HepG2 (cell line): ENCODE results near the gene C1QL4. TPM values are rescaled to one million over a fixed set of nuclear protein-coding genes. Genes with fewer than 3 reads are reported as not detected.

ENCODE experiments used
- ATAC-seq: fragments of 200-7000 bp; cut with Tn5 transposase; 3 replicates; pipeline ENCODE4 v1.9.1; 2020; ENCODE audit warnings: mild to moderate bottlenecking, moderate library complexity
- BruUV-seq: library from RNA; stranded (reverse); fragments of 400-500 nt; replicated peaks from 2 replicates; lab custom pipeline; 2021; lab: Mats Ljungman, UMichigan
- CTCF ChIA-PET: fragments of 300-600 bp; formaldehyde crosslinking; extraction: SDS; loops from one replicate; lab custom pipeline; 2021; ENCODE audit warnings: low total read pairs, inconsistent platforms, low intra/inter-chr PET ratio; lab: Yijun Ruan, JAX
- POLR2A ChIA-PET: fragments of 350-600 bp; sonication (Branson Sonifier 250); formaldehyde crosslinking; loops from one replicate; lab custom pipeline; 2020; ENCODE audit warnings: antibody characterized with exemption, inconsistent platforms; lab: Yijun Ruan, JAX
- DNase-seq: peaks from one replicate; pipeline ENCODE4 v3.0.0-alpha.2; 2015; ENCODE audit warnings: low spot score
- FAIRE-seq: peaks from 3 replicates; lab custom pipeline; 2011; peaks lifted over from hg19 to GRCh38; lab: Jason Lieb, UNC
- H2AFZ ChIP-seq: one replicate; pipeline ENCODE4 v1.6.1; 2011; ENCODE audit warnings: low read length, inconsistent platforms
- H3K27ac ChIP-seq: fragments of 300-600 bp; 3 replicates; pipeline ENCODE4 v1.8.0; 2011; ENCODE audit warnings: mixed run types, mild to moderate bottlenecking, mixed read lengths, low read length, inconsistent platforms; ENCODE audit not compliant: insufficient read depth; ENCODE audit errors: extremely low read length
- H3K27me3 ChIP-seq, 2 experiments: fragments of 200-600 bp in 1 of 2; 2 replicates in 1 of 2; 3 replicates in 1 of 2; pipeline versions ENCODE4 v1.6.0 to v1.8.0; 2011; ENCODE audit warnings: low read length in 2 of 2, mild to moderate bottlenecking in 2 of 2, moderate library complexity in 2 of 2, inconsistent platforms in 1 of 2; ENCODE audit not compliant: insufficient read depth in 2 of 2, control insufficient read depth in 1 of 2
- H3K36me3 ChIP-seq, 2 experiments: fragments of 200-600 bp in 1 of 2; replicated peaks in 1 of 2; 2 replicates in 1 of 2; 3 replicates in 1 of 2; pipeline versions ENCODE4 v1.5.1 to v1.8.0; 2011; ENCODE audit warnings: low read length in 2 of 2, inconsistent platforms in 1 of 2; ENCODE audit not compliant: insufficient read depth in 2 of 2, control insufficient read depth in 1 of 2
- H3K4me1 ChIP-seq: 2 replicates; pipeline ENCODE4 v1.5.1; 2012; ENCODE audit warnings: low read length, inconsistent platforms; ENCODE audit not compliant: insufficient read depth
- H3K4me2 ChIP-seq: 2 replicates; pipeline ENCODE4 v1.6.0; 2011; ENCODE audit warnings: low read depth, low read length, inconsistent platforms
- H3K4me3 ChIP-seq, 3 experiments: fragments of 200-600 bp in 1 of 3; sonication (generic), shearing (Covaris generic) in 1 of 3; replicated peaks in 1 of 3; 2 replicates each; pipeline ENCODE4 v1.5.1; 2011 to 2016; ENCODE audit warnings: low read length in 3 of 3, inconsistent platforms in 2 of 3, low read depth in 2 of 3, mild to moderate bottlenecking in 2 of 3, control low read depth in 1 of 3, mixed read lengths in 1 of 3; ENCODE audit not compliant: insufficient read depth in 1 of 3
- H3K79me2 ChIP-seq: one replicate; pipeline ENCODE4 v1.6.1; 2011; ENCODE audit warnings: low read length, inconsistent platforms; ENCODE audit not compliant: insufficient read depth
- H3K9ac ChIP-seq: 2 replicates; pipeline ENCODE4 v1.6.0; 2011; ENCODE audit warnings: mild to moderate bottlenecking, low read depth, low read length, inconsistent platforms; ENCODE audit not compliant: insufficient read depth
- H3K9me3 ChIP-seq: 2 replicates; pipeline ENCODE4 v1.5.1; 2012; ENCODE audit warnings: mild to moderate bottlenecking, low read length
- H4K20me1 ChIP-seq: 2 replicates; pipeline ENCODE4 v1.6.0; 2011; ENCODE audit warnings: inconsistent platforms, mild to moderate bottlenecking, low read length, moderate library complexity; ENCODE audit not compliant: insufficient read depth
- ARID4A ChIP-seq: sonication (generic); formaldehyde crosslinking; IDR thresholded peaks from 2 replicates; pipeline ENCODE4 v1.5.0; 2020; ENCODE audit warnings: mild to moderate bottlenecking, missing genetic modification reagents, borderline replicate concordance
- NR2F2 ChIP-seq: IDR thresholded peaks from 2 replicates; pipeline ENCODE4 v1.6.1; 2012; ENCODE audit warnings: low read depth, inconsistent platforms, borderline replicate concordance
- NR2F6 ChIP-seq, 2 experiments: IDR thresholded peaks; 2 replicates each; pipeline ENCODE4 v1.6.1; 2016; ENCODE audit warnings: antibody characterized with exemption in 1 of 2, mild to moderate bottlenecking in 1 of 2
- ZNF333 ChIP-seq: sonication (generic); formaldehyde crosslinking; IDR thresholded peaks from 2 replicates; pipeline ENCODE4 v1.4.0; 2020; ENCODE audit warnings: mild to moderate bottlenecking, missing genetic modification reagents, borderline replicate concordance
- in situ Hi-C: cut with HindIII; loops from 2 replicates; pipeline ENCODE4 v1.10.0; 2017; ENCODE audit warnings: low pct_unique_long_range_greater_than_20kb; ENCODE audit not compliant: extremely low pct_ligation_motif_present
- intact Hi-C: fragments of 100-400 bp; cut with micrococcal nuclease; formaldehyde crosslinking; loops from one replicate; pipeline ENCODE4 v1.10.0; 2022; ENCODE audit not compliant: unreplicated experiment
- polyA plus RNA-seq, 8 experiments: library from polyadenylated mRNA; depleted of rRNA in 3 of 8; stranded (reverse) in 7 of 8; unstranded in 1 of 8; fragments of >200 nt; fragmentation: Illumina TruSeq in 4 of 8; extraction: Trizol in 4 of 8; gene quantifications; 2 replicates each; pipeline versions ENCODE4 v1.2.1 to v1.2.3, GENCODE V29; 2011 to 2016; ENCODE audit warnings: low read depth in 4 of 8, missing spikeins in 1 of 8, mixed read lengths in 1 of 8; ENCODE audit not compliant: insufficient read depth in 1 of 8
- total RNA-seq, 5 experiments: library from RNA; depleted of rRNA; stranded (reverse); fragments of >200 nt; fragmentation: Illumina TruSeq; extraction: Trizol; gene quantifications; 2 replicates each; pipeline ENCODE4 v1.2.3, GENCODE V29; 2016; ENCODE audit warnings: low read depth in 1 of 5
- TF ChIP-seq, protein P1 (sequence below): sonication (generic); formaldehyde crosslinking; IDR thresholded peaks from 2 replicates; pipeline ENCODE4 v1.8.0; 2022; ENCODE audit warnings: low read depth, missing genetic modification reagents

The C1QL4 gene
- total and polyA plus RNA-seq, 2 of the 13 experiments (the other 11 are each of a cell fraction or from before 2014, with no cell fraction given): 0.03 TPM; not detected in 1

DNA sequence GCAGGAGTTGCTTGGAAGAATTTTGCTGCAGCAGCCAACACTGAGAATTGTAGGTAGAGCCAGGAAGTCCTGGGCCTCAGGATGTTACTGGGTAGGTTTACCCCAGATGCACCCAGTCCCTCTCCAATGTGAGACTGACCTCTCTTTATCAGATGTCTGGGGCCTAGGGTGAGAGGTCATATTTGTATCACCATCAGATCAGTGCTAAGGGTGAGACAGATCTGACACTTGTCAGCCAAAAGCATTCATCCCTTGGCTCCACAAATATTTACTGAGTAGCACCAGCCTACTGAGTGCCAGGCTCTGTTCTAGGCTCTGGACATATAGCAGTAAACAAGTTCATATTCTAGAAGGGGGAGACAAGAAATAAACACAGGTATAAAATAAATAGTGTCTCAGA lies 9.6 kb downstream of the C1QL4 start:
- no peak for FAIRE-seq
- TF ChIP-seq NR2F6 (IDR thresholded peaks at IDR 0.05) (peak; percentile 66), NR2F6 (CRISPR knock-in tag; IDR thresholded peaks at IDR 0.05) (no peak), ARID4A (CRISPR knock-in tag) (no peak), NR2F2 (peak; percentile 61; the same call in 1 of the 2 replicates), ZNF333 (CRISPR knock-in tag) (no peak)
- TF ChIP-seq, protein P1, sequence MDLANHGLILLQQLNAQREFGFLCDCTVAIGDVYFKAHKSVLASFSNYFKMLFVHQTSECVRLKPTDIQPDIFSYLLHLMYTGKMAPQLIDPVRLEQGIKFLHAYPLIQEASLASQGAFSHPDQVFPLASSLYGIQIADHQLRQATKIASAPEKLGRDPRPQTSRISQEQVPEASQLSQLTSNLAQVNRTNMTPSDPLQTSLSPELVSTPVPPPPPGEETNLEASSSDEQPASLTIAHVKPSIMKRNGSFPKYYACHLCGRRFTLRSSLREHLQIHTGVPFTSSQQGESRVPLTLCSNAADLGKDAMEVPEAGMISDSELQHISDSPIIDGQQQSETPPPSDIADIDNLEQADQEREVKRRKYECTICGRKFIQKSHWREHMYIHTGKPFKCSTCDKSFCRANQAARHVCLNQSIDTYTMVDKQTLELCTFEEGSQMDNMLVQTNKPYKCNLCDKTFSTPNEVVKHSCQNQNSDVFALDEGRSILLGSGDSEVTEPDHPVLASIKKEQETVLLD (CRISPR knock-in tag): no peak
- TF ChIP-seq, all 625 proteins: peak for 2
- intact Hi-C loops: no loop called here
- ChIA-PET CTCF (no interaction called here), POLR2A (no interaction called here)
- ATAC-seq (no peak), DNase-seq (no peak)
- no peak overlapping the region for H3K4me3 ChIP-seq
- H3K9ac ChIP-seq: no peak overlapping the region
- H3K4me1 ChIP-seq: peaks cover 22% of the 10 kb centered on the region
- H3K27ac ChIP-seq: no peak overlapping the region
- H3K27me3 ChIP-seq: peaks cover 0 to 4% of the 10 kb centered on the region in 2 experiments; a peak in 1 of 5 replicates
- peaks cover 16 to 43% of the 10 kb centered on the region in 2 experiments for H3K36me3 ChIP-seq
- in situ Hi-C loops: no loop called here
- H3K79me2 ChIP-seq: peaks cover 8% of the 10 kb centered on the region
- H2AFZ ChIP-seq: no peak overlapping the region
- no peaks in the 10 kb centered on the region for H3K9me3 ChIP-seq
- no TSS peak for BruUV-seq
- no peak overlapping the region for H3K4me2 ChIP-seq
- no peaks in the 10 kb centered on the region for H4K20me1 ChIP-seq
